ENCODE data around the gene PLPP4. TPM values are rescaled to one million over a fixed set of nuclear protein-coding genes. Genes with fewer than 3 reads are reported as not detected.
"Not testable (repeated sequence)": the region's sequence is repeated elsewhere in the genome, so short reads cannot be mapped to it uniquely, and the experiment has no call there.

Gene PLPP4
- total RNA-seq, 1 donor from 2014 or later, result 30.3 TPM

- DNase-seq (ENCODE audit: low read depth), result no peak
Measured at GRCh38 chr10:120486671-120487205, 29.7 kb downstream of the PLPP4 start.

DNA sequence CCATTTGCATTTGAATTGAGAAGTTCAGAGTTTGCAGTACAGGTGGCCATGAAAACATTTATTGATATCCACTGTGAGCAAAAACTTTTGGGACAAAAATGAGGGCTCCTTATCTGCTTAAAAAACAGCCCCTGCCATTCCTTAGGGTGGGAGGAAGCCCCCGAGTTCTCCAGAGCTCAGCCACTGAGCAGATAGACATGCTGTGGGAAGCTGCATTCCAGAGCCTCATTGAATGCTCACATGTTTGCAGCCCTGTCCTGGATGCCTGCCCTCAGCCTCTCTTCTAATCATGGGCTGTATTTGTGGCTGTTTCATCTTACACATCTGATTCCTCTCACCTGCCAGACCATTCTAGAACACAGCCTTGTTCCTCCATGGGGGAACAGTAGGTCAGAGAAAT is 33.3 kb downstream of the PLPP4 start:
- DNase-seq (ENCODE audit: low read depth), result no peak

DNA sequence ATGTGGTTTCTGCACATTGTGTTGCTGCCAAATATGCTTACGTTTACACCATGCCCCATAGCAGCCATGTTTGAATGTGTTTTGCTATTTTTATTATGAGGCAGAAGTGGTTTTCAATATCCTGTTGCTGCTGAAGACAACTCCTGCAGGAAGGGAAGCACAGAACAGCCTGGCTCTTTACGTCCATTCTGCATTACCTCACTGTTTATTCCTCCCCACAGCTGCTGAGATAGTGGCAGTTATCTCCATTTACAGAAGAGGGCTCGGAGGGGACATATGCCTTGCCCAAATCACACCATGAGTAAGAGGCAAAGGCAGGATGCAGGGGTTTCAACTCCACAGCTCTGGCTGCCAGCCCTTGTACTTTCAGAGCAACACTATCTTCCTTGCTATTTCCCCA is 35.3 kb downstream of the PLPP4 start:
- DNase-seq (ENCODE audit: low read depth), result no peak

GRCh38 chr10:120493411-120494312 is 36.6 kb downstream of the PLPP4 start:
- DNase-seq (ENCODE audit: low read depth), result no peak

DNA sequence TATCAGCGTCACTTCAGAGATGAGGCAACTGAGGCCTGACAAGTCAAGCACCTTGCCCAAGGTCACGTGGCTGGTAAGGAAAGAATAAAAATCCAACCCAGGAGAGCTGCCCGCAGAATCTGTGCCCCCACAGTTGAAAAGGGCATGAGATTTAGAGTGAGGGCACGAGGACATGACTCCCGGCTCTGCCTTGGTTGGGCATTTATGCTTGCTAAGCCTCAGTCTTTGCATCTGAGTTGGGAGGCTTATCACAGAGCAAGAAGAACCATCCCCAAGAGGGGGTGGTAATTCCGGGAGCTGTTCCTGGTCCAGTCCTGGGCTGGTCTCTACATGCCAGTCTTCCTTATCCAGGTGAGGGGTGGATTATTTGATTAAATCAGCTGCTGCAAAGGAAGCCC is 37.3 kb downstream of the PLPP4 start:
- DNase-seq (ENCODE audit: low read depth), result no peak

GRCh38 chr10:120495226-120496009 is 38.4 kb downstream of the PLPP4 start:
- DNase-seq (ENCODE audit: low read depth), result peak; percentile 90

DNA sequence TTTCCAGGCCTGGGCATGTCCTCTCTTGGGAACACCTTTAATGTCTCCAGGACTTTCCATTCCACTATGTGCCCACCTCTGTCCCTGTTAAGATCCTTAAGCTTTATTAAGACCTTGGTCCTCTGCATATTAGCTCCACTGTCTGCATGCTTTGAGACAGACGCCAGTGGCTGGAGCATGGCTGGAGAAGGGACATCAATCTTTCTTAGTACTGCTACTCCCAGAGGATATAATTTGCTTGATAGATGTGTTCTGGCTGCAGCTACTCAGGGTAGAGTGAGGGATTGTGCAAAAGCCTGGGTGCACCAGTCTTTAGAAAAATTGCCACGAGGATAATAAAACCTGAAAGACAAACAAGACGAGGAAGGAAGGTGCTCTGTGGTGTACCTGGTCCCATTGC is 42.9 kb downstream of the PLPP4 start:
- no peak for DNase-seq (ENCODE audit: low read depth)

DNA sequence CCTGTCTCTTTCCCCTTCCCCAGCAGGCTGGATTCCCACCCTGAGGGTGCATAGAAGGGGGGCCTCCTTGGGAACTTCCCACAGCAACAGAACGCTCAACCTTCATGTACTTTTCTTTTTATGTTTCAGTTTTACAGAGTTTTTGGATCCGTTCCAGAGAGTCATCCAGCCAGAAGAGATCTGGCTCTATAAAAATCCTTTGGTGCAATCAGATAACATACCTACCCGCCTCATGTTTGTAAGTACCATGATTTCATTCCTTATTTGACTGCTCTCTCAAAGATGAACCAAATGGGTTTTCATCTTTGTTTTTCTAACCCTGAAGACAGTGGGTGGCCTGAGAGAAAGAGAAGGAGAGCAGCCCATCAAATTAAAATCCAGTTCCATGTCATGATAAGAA is 46.7 kb downstream of the PLPP4 start:
- DNase-seq (ENCODE audit: low read depth), result peak; percentile 28

DNA sequence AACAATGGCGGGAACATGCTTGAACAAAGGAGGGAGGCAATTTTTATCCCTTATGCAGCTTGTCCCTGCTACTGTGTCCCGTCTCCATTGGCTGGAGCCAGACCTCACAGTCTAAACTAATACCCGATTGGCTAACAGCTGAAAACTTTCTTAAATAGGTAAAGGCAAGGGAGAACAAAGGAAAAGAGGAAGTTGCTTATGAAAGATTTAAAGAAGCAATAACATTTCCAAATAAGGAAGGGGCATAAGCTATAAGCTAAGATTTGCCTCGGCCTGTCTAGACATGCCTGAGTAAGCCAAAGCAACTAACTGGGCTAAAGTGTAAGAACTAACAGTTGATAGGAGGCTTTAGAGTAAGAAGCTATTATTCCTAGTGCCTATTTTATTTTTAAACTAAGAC is 47.2 kb downstream of the PLPP4 start:
- DNase-seq (ENCODE audit: low read depth), result not testable (repeated sequence)

GRCh38 chr10:120505056-120505455 is 48.0 kb downstream of the PLPP4 start:
- DNase-seq (ENCODE audit: low read depth), result no peak

GRCh38 chr10:120505866-120506265 is 48.8 kb downstream of the PLPP4 start:
- no peak for DNase-seq (ENCODE audit: low read depth)

DNA sequence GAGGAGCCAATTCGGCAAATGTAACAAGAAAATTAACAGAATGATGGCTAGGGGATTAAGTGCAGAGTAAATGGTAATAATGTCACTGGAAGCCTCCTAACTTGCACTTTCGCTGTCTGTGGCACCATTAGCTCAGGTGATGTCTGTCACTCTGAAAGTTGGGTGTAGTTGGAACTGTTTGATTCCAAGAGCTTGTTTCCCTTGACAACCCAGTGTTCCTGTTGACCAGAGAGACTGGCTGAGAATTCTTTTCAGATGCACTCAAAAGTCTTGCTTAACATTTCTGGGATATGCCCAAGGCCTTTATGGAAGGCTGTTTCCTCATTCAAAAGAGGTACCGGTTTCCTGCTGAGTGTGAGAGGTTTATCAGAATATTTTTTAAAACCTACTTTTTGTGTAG is 49.6 kb downstream of the PLPP4 start:
- peak; percentile 85 for DNase-seq (ENCODE audit: low read depth)

- no peak for DNase-seq (ENCODE audit: low read depth)
Measured at GRCh38 chr10:120507175-120507574, 50.1 kb downstream of the PLPP4 start.

DNA sequence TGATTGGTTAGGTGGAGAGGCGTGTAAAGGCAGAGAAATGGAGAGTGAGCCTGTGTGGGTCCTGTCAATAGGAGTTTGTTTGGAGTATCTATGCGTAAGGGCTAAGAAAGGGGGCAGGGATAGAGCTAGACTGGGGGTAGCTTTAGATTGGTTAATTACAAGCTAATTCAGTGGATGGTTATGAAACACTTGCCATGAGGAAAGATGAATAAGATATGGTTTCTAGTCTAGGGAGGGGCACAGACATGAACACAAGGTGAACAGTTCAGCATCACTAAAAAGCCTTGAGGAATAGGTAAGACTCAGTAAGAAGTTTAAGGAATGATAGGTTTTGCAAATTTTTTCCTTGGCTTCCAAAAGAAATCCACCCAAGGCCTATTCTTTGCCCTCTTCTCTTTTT is 50.6 kb downstream of the PLPP4 start:
- no peak for DNase-seq (ENCODE audit: low read depth)

DNA sequence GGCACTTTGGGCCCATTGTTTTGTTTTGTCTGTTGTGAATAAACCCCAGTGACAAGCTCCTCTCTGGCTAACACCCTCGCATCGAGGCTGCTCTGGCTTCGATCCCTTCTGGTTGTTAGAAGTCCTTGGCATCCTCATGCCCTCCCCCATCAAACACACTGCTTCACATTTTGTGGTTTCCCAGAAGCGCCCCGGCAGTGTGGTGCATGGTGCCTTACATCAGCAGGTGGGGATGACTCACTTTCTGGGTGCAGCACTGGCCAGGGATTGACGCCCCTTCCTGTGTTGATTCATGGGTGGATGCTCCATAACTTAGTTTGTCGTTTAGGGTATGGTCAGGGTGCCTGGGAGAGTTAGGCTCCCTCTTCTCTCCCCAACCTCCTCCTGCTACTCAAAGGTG is 51.4 kb downstream of the PLPP4 start:
- peak; percentile 95 for DNase-seq (ENCODE audit: low read depth)

DNA sequence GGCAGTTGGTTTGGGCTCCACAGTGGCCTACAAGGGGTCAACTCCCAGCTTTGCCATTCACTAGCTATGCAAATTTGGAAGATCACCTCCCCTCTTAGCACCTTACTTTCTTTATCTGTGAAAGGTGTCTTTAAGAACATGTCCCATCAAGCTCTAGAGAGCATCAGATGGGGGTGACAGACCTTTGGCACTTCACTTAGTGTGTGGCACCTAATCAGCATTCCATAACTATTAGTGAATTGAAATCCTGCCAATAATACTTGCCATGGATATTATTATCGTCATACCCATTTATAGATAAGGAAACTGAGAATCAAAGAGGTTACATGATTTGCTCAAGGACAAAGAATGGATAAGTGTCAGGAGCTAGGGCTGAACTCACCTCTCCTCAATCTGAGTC is 51.9 kb downstream of the PLPP4 start:
- no peak for DNase-seq (ENCODE audit: low read depth)

GRCh38 chr10:120511165-120511564 is 54.1 kb downstream of the PLPP4 start:
- peak; percentile 72 for DNase-seq (ENCODE audit: low read depth)

DNA sequence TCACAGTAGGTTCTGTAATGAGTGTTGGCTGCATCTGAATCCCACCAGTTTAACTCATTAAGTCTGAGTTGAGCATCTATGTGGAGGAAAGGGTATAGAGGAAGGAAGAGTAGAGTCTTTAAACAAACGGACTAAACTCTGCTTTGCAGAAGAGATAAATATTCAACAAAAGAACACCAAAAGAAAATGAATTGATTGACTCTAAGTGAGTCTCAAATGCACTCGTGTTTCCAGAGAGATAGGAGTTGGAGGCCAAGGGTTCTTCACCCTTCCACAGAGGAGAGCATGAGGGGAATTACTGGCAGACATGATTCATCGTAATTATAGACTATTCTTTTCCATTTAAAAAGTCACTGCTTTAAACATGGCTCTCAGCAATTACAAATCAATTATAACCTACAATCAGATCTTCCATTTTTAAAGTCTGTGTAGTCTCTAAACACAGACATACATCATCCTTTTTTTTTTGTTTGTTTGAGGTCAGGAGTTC is 56.3 kb downstream of the PLPP4 start:
- no peak for DNase-seq (ENCODE audit: low read depth)

DNA sequence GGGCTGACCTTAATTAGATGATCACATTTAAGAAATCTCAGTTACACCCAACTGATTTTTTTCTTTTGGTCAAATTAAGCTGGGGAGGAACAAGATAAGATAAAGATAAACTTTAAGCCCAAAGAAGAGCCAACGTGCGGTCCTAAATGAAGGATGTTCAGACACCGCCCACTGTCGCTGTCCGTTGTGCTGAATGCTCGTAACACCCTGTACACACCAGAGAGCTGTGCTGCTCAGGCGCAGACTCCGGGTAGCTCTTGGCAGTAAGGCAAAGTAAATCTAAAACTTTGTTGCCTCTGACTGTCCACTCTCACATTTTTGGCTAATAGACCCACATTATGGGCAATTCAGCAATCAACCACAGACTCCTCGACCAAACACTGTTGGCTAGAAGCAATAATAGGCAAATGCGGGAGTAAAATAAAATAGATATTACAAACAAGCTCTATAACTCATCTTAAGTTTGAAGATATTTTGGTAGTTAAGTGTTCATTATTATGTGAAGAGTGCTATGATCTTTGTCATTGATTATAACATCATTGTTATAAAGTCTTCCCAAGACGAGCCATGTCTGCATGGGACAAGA is 57.1 kb downstream of the PLPP4 start:
- peak; percentile 47 for DNase-seq (ENCODE audit: low read depth)

DNA sequence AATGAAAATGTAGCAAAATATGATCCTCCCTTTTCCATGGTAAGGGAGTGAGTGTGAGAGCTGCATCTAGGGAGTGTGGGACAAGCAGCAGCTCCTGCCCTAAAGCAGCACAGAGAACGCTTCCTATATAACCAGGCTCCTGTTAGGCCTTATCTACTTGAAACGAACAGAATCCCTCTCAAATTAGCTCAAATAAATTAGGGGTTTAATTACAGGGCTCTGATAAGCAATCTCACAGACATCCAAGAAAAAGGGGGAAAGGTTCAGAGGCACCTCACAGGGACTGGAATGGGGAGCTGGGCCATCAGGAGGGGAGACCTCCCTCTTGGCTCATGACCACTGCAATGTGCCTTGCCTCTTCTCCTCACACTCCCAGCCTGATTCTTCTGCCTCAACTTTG is 57.9 kb downstream of the PLPP4 start:
- DNase-seq (ENCODE audit: low read depth), result no peak

- DNase-seq (ENCODE audit: low read depth), result no peak
Measured at GRCh38 chr10:120515741-120516140, 58.7 kb downstream of the PLPP4 start.

DNA sequence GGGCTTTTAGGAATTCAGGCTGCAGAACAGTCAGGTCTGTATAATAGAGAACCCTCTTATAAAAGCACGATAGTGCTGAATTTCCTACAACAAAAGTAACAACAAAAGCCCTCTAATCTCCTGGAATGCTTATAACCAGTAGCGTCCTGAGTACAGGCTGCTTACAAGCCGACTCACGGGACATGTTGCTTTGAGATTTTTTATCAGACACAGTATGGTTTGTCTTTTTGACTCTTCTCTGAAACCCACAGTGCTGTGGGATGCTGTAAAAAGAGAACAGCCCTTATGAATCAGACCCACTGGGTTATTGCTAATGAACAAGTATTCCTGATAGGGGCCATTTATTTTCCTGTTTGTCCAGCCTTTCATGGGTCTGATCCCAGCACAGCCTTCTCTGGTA is 59.4 kb downstream of the PLPP4 start:
- DNase-seq (ENCODE audit: low read depth), result no peak
